Measurements from ENCODE around the gene C5orf15. TPM values are rescaled to one million over a fixed set of nuclear protein-coding genes. Genes with fewer than 3 reads are reported as not detected.
"Not testable (repeated sequence)": the region's sequence is repeated elsewhere in the genome, so short reads cannot be mapped to it uniquely, and the experiment has no call there.

C5orf15 gene
- total RNA-seq, 2 donors from 2014 or later, result 12.1 to 13.5 TPM

DNA sequence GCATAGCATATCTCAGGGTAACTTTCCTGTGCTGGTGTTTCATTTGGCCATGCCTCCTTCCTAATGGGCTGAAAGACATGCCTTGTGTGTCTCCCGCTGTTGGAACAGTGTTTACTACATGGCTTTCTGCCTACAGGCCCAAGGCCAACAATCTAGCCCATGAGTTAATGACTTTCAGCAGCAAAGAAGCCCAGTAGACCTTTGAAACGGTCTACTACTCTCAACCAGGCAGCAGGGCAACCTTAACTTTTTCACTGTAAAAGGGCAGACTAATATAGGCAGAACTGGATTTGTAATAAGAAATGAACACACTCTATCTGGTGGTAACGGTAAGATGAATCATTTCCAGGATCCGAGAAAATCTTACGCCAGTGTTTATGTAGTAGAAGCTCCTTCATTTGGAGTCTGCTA lies 21.0 kb downstream of the C5orf15 start:
- no peak overlapping the region for H3K4me3 Mint-ChIP-seq
- H3K36me3 Mint-ChIP-seq (ENCODE audit: low read depth), result no peaks in the 10 kb centered on the region
- H3K27me3 Mint-ChIP-seq, result peaks cover 12% of the 10 kb centered on the region
- H3K4me1 Mint-ChIP-seq, result no peaks in the 10 kb centered on the region
- no peak overlapping the region for H3K27ac Mint-ChIP-seq
- no peak for ATAC-seq
- no peaks in the 10 kb centered on the region for H3K9me3 ChIP-seq (ENCODE audit: control insufficient read depth, low read length, poor library complexity, severe bottlenecking)
- no peak for DNase-seq

DNA sequence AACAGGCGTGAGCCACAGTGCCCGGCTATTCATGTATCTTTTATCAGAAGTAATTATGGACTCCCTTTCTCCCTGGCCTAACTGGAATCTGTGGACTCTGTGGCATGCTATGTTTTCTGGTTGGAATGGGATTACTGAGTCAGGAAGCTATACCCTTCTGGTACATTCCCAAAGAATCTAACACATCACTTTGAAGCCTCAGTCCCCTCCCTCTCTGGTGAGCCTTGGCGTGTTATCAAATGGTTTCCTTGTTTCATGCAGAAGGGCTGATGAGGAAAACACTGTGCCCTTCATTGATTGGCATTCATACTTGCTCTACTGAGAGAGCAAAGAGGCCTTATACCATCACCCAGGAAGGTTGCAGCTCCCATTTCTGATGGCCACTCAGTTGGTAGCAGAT lies 22.9 kb downstream of the C5orf15 start:
- Mint-ChIP-seq H3K4me1 (no peaks in the 10 kb centered on the region), H3K27ac (no peak overlapping the region), H3K4me3 (no peak overlapping the region), H3K36me3 (ENCODE audit: low read depth) (peaks cover 2% of the 10 kb centered on the region), H3K27me3 (peaks cover 12% of the 10 kb centered on the region)
- DNase-seq (no peak), ATAC-seq (no peak)
- no peaks in the 10 kb centered on the region for H3K9me3 ChIP-seq (ENCODE audit: control insufficient read depth, low read length, poor library complexity, severe bottlenecking)

DNA sequence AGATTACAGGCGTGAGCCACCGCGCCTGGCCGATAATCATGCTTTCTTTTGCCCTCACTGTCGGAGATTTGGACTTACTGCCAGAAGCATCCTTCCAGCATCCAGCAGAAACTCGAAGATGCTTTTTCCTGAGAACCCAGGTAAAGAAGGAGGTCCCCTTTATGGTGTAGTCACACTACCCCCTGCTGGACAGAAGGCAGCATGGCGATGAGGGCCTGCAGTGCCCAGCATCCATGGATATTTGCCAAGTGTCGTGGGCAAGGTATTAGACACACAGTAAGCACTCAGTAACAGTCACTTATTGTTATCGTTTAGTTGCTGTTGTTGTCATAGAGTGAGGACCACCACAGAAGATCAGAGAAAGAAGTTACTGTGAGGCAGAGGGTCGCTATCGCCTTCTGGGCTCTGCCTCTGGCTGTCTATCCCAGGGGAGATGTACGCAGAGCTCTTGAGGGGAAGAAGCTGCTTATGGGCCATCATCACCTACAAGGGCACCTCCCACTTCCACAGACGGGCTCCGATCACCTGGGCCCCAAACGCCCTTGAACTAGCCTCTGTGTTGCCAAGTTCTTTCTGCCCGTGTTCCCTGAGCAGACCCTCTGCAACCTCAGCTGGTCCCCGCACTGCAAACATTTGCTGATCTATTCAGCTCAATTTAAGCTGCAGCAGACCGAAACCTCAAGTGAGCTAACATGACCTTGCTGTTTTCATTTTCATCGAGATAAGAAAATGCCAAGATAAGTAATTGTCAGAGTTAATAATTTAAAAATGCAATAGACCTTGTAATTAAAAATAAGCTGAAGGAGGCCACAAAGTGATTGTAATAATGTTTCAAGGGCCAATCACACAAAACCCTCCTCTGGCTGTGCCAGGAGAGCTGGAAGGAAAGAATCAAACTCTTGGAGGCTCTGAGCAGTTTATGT lies 23.9 kb downstream of the C5orf15 start:
- Mint-ChIP-seq H3K4me3 (no peak overlapping the region), H3K4me1 (no peaks in the 10 kb centered on the region), H3K36me3 (ENCODE audit: low read depth) (peaks cover 2% of the 10 kb centered on the region), H3K27ac (no peak overlapping the region), H3K27me3 (peaks cover 12% of the 10 kb centered on the region)
- DNase-seq (no peak), ATAC-seq (no peak)
- H3K9me3 ChIP-seq (ENCODE audit: control insufficient read depth, low read length, poor library complexity, severe bottlenecking), result no peaks in the 10 kb centered on the region

DNA sequence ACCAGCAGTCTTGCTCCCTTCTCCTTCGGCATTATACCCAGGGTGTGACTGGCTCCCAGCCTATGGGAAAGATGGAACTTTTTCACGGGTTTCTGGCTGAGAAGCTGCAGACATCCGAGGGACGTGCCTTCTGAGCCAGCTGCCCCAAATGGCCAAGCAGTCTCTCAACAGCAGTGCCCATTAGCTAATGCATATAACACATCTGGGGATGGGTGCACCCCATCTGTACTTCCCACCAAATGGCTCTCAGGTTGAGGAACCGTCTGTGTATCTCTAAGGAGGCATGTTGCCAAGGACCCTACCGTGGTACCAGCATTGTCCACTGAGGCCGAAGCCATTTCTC lies 25.0 kb downstream of the C5orf15 start:
- Mint-ChIP-seq H3K27ac (no peak overlapping the region), H3K27me3 (peaks cover 12% of the 10 kb centered on the region), H3K4me1 (no peaks in the 10 kb centered on the region), H3K36me3 (ENCODE audit: low read depth) (peaks cover 2% of the 10 kb centered on the region), H3K4me3 (no peak overlapping the region)
- ATAC-seq (no peak), DNase-seq (no peak)
- H3K9me3 ChIP-seq (ENCODE audit: control insufficient read depth, low read length, poor library complexity, severe bottlenecking), result no peaks in the 10 kb centered on the region

DNA sequence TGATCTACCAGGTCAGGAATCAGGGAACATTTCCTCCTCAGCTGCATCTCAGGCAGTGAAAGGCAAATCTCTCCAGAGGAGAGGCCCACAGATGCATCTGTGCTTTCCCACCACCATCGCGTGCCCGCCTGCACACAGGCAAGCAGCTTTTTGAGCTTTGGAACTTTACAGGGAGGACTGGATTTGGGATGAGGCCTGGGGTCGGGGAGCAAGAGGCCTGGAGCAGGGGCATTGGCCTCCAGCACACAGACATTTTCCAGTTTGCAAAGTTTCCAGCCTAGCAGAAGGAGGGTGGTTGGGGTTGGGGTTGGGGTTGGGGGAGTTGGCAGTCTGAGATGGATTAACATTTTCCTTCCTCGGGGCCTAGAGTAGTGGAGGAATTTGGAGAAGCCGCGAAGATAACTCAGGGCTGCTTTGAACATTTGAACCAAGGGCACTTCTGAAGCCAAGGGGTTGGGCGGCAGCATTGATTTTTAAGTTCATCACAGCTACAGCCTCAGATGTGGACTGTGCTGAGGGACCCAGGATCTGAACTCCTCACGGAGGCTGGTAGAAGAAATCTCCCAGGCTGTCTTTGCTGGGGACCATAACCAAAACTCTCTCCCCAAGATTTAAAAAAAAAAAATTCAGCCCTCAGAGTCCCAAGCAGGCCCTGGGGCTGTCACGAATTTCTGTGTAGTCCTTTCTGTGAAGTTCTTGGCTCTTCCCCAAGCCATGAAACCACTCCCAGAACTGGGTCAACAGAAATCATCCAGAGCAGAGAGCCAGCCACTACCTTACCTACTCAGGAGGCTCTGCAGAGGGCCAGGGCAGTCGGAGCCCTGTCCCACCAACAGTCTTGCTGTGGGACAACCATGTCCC lies 25.6 kb downstream of the C5orf15 start:
- ATAC-seq, result no peak
- Mint-ChIP-seq H3K4me1 (no peaks in the 10 kb centered on the region), H3K27me3 (peaks cover 12% of the 10 kb centered on the region), H3K36me3 (ENCODE audit: low read depth) (peaks cover 2% of the 10 kb centered on the region), H3K27ac (no peak overlapping the region), H3K4me3 (no peak overlapping the region)
- DNase-seq, result no peak
- no peaks in the 10 kb centered on the region for H3K9me3 ChIP-seq (ENCODE audit: control insufficient read depth, low read length, poor library complexity, severe bottlenecking)

DNA sequence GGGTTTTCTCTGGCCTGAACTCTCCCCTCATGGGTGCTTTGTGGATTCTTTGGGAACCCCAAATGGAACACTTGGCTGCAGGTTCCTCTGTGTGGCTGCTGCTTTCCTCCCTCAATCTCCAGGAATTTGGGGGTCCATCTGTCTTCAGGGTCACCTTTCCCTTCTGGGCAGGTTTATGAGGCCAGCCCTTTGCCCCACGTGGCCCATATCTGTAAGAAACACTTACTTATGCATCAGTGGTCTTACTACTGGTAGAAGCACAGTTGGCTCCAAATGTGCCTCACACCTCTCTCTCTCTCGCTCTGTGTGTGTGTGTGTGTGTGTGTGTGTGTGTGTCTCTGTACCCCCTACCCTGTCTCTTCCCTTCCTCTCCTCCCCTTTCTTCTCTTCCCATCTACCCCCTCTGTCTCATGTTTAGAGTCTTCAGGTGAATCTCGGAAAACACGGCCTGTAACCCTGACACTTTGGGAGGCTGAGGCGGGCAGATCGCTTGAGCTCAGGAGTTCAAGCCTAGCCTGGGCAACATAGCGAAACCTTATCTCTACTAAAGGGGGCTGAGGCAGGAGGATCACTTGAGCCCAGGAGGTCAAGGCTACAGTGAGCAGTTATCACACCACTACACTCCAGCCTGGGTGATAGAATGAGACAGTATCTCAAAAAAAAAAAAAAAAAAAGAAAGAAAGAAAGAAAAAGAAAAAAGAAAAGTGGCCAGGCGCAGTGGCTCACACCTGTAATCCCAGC lies 26.8 kb downstream of the C5orf15 start:
- Mint-ChIP-seq H3K4me1 (no peaks in the 10 kb centered on the region), H3K36me3 (ENCODE audit: low read depth) (peaks cover 2% of the 10 kb centered on the region), H3K27me3 (peaks cover 12% of the 10 kb centered on the region), H3K4me3 (no peak overlapping the region), H3K27ac (peak overlapping the region; percentile 16)
- H3K9me3 ChIP-seq (ENCODE audit: control insufficient read depth, low read length, poor library complexity, severe bottlenecking), result no peaks in the 10 kb centered on the region
- DNase-seq, result no peak
- no peak for ATAC-seq

DNA sequence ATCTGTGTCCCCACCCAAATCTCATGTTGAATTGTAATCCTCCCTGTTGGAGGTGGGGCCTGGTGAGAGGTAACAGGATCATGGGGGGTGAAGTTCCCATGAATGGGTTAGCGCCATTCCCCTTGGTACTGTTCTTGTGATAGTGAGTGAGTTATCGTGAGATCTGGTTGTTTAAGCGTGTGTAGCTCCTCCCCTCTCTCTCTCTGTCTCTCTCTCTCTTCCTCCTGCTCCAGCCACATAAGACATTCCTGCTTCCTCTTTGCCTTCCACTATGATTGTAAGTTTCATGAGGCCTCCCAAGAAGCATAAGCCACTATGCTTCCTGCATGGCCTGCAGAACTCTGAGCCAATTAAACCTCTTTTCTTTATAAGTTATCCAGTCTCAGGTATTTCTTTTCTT lies 28.8 kb downstream of the C5orf15 start:
- H3K4me3 Mint-ChIP-seq, result no peak overlapping the region
- peaks cover 2% of the 10 kb centered on the region for H3K36me3 Mint-ChIP-seq (ENCODE audit: low read depth)
- H3K27ac Mint-ChIP-seq, result no peak overlapping the region
- DNase-seq (no peak), ATAC-seq (no peak)
- H3K9me3 ChIP-seq (ENCODE audit: control insufficient read depth, low read length, poor library complexity, severe bottlenecking), result no peaks in the 10 kb centered on the region
- H3K27me3 Mint-ChIP-seq, result peaks cover 13% of the 10 kb centered on the region
- peaks cover under 1% of the 10 kb centered on the region for H3K4me1 Mint-ChIP-seq

DNA sequence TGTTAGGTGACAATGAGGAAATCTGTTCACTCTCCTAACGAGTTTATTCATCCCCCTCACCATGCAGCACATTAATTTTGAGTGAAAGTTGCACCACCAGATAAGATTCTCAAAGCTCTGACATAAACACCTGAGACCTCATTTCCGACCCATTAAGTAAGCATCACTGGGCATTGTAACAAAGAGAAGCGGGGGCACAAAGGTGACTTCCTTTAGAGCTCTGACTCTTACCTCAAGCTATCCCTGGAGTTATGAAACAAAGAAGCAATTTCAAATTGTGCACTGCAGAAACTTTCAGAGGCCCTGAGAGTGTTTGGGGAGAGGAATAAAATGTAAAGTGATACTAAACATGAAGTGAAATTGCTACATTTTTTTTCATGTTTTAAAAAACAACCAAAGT lies 29.5 kb downstream of the C5orf15 start:
- ATAC-seq, result no peak
- peaks cover 3% of the 10 kb centered on the region for H3K36me3 Mint-ChIP-seq (ENCODE audit: low read depth)
- H3K9me3 ChIP-seq (ENCODE audit: control insufficient read depth, low read length, poor library complexity, severe bottlenecking), result no peaks in the 10 kb centered on the region
- peaks cover 12% of the 10 kb centered on the region for H3K27me3 Mint-ChIP-seq
- H3K4me1 Mint-ChIP-seq, result peaks cover 3% of the 10 kb centered on the region
- DNase-seq, result no peak
- H3K4me3 Mint-ChIP-seq, result no peak overlapping the region
- no peak overlapping the region for H3K27ac Mint-ChIP-seq

DNA sequence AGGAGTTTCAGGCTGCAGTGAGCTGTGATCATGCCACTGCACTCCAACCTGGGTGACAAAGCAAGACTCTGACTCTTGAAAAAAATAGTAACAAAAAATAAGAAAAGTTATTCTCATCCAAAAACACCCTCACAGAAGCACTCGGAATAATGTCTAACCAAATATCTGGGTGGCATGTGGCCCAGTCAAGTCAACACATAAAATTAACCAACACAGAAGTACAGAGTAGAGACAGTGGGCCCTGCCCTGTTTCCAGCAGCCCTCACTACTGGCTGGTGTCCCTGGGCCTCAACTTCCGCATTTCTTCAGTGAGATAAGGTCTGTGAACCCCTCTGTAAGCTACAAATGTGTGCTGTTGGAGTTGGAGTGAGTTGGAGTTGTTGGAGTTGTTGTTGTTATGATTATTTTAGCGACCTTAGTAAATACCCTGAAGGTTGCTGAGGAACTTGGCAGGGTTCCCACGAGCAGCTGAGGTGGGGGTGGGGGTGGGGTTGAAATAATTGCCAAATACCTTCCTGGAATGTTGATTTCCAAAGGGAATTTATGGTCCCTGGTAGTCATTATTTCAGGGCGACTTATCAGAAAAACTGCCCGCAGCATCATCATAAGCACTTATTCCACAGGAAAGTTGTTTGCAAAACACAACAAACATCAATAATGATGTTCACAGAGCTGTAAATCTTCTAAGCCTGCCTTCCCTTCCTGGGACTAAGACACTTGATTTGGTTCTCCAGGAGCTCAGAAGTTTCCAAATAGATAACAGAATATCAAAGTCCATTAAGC lies 30.2 kb downstream of the C5orf15 start:
- Mint-ChIP-seq H3K36me3 (ENCODE audit: low read depth) (peaks cover 3% of the 10 kb centered on the region), H3K4me1 (peaks cover 3% of the 10 kb centered on the region), H3K27ac (no peak overlapping the region), H3K4me3 (no peak overlapping the region), H3K27me3 (peaks cover 9% of the 10 kb centered on the region)
- H3K9me3 ChIP-seq (ENCODE audit: control insufficient read depth, low read length, poor library complexity, severe bottlenecking), result no peaks in the 10 kb centered on the region
- ATAC-seq (no peak), DNase-seq (no peak)

DNA sequence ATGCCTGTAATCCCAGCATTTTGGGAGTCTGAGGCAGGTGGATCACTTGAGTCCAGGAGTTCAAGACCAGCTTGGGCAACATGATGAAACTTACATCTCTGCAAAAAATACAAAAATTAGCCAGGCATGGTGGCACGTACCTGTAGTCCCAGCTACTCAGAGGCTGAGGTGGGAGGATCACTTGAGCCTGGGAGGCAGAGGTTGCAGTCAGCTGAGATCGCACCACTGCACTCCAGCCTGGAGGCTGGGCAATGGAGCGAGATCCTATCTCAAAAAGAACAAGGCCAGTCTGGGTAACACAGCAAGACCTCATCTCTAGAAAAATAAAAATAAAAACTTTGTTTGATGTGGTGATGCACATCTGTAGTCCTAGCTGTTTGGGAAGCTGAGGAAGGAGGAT lies 30.8 kb downstream of the C5orf15 start:
- DNase-seq; H3K27ac Mint-ChIP-seq; H3K9me3 ChIP-seq (ENCODE audit: control insufficient read depth, low read length, poor library complexity, severe bottlenecking); H3K4me1 Mint-ChIP-seq; ATAC-seq; H3K27me3 Mint-ChIP-seq; H3K4me3 Mint-ChIP-seq; H3K36me3 Mint-ChIP-seq (ENCODE audit: low read depth): not testable (repeated sequence)

DNA sequence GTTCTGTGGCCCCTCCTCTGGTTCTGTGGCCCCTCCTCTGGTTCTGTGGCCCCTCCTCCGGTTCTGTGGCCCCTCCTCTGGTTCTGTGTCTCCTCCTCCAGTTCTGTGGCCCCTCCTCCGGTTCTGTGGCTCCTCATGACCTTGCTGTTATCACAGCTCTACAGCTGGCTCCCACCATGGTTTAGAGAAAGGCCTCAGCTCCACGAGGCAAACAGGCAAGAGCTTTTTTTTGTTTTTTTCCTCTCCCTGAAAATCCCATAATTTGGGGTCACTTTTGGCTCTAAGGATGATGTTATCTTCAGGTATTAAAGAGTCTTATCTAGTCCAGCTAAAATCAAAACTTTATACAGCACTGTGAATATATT lies 31.8 kb downstream of the C5orf15 start:
- H3K4me3 Mint-ChIP-seq, result no peak overlapping the region
- peaks cover 3% of the 10 kb centered on the region for H3K4me1 Mint-ChIP-seq
- peaks cover 2% of the 10 kb centered on the region for H3K36me3 Mint-ChIP-seq (ENCODE audit: low read depth)
- ATAC-seq, result no peak
- no peak for DNase-seq
- H3K9me3 ChIP-seq (ENCODE audit: control insufficient read depth, low read length, poor library complexity, severe bottlenecking), result no peaks in the 10 kb centered on the region
- peaks cover 6% of the 10 kb centered on the region for H3K27me3 Mint-ChIP-seq
- no peak overlapping the region for H3K27ac Mint-ChIP-seq

DNA sequence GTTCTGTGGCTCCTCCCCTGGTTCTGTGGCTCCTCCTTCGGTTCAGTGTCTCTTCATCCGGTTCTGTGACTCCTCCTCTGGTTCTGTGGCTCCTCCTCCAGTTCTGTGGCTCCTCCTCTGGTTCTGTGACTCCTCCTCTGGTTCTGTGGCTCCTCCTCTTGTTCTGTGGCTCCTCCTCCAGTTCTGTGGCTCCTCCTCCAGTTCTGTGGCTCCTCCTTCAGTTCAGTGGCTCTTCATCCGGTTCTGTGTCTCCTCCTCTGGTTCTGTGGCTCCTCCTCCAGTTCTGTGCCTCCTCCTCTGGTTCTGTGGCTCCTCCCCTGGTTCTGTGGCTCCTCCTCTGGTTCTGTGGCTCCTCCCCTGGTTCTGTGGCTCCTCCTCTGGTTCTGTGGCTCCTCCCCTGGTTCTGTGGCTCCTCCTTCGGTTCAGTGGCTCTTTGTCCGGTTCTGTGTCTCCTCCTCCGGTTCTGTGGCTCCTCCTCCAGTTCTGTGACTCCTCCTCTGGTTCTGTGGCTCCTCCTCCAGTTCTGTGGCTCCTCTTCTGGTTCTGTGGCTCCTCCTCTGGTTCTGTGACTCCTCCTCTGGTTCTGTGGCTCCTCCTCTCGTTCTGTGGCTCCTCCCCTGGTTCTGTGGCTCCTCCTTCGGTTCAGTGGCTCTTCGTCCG lies 32.3 kb downstream of the C5orf15 start:
- H3K27ac Mint-ChIP-seq; ATAC-seq; DNase-seq; H3K4me1 Mint-ChIP-seq; H3K4me3 Mint-ChIP-seq; H3K36me3 Mint-ChIP-seq (ENCODE audit: low read depth); H3K9me3 ChIP-seq (ENCODE audit: control insufficient read depth, low read length, poor library complexity, severe bottlenecking); H3K27me3 Mint-ChIP-seq: not testable (repeated sequence)

Data from T-helper 17 cell (primary cell).